PFSK-1 (cell line): ENCODE results near the gene ARFGAP3.

Experiments
- FOXP2 ChIP-seq: optimal IDR thresholded peaks from 2 replicates; pipeline ENCODE3; 2011; ENCODE audit warnings: borderline replicate concordance, control low read depth, inconsistent platforms; ENCODE audit not compliant: insufficient read depth; ENCODE audit errors: extremely low read length, extremely low read depth
- POLR2AphosphoS5 ChIP-seq: IDR thresholded peaks from 2 replicates; pipeline ENCODE4 v1.6.1; 2012; ENCODE audit warnings: low read depth, mild to moderate bottlenecking, control low read depth, low read length, moderate library complexity
- REST ChIP-seq, 2 experiments: IDR thresholded peaks; 2 replicates each; pipeline versions ENCODE4 v1.6.1 to v1.8.0; 2011 to 2012; ENCODE audit warnings: low read depth in 2 of 2, low read length in 2 of 2, control low read depth in 1 of 2, inconsistent platforms in 1 of 2, mild to moderate bottlenecking in 1 of 2, moderate library complexity in 1 of 2; ENCODE audit not compliant: insufficient read depth in 1 of 2
- SIN3A ChIP-seq: IDR thresholded peaks from 2 replicates; pipeline ENCODE4 v1.6.1; 2012; ENCODE audit warnings: mild to moderate bottlenecking, low read length, moderate library complexity, borderline replicate concordance; ENCODE audit not compliant: insufficient read depth
- TAF1 ChIP-seq: IDR thresholded peaks from 2 replicates; pipeline ENCODE4 v1.6.1; 2012; ENCODE audit warnings: low read length, control low read depth, borderline replicate concordance; ENCODE audit not compliant: insufficient read depth

ARFGAP3 gene

GRCh38 chr22:42863349-42863961 is 6.4 kb upstream of the ARFGAP3 start:
- TF ChIP-seq FOXP2 (no peak), POLR2AphosphoS5 (no peak), REST (IDR thresholded peaks at IDR 0.05; ENCODE audit: insufficient read depth in 1 of 2, low read depth in 2 of 2, low read length in 2 of 2) (no peak), TAF1 (no peak), SIN3A (no peak)

- TF ChIP-seq FOXP2, result no peak
- no peak for TF ChIP-seq SIN3A
- no peak for TF ChIP-seq POLR2AphosphoS5
- TF ChIP-seq TAF1, result no peak
- TF ChIP-seq REST (IDR thresholded peaks at IDR 0.05; ENCODE audit: insufficient read depth in 1 of 2, low read depth in 2 of 2, low read length in 2 of 2), result no peak
Observed at GRCh38 chr22:42862045-42862734, 5.1 kb upstream of the ARFGAP3 start.

GRCh38 chr22:42860968-42861367 is 3.9 kb upstream of the ARFGAP3 start:
- no peak for TF ChIP-seq SIN3A
- TF ChIP-seq TAF1, result no peak

DNA sequence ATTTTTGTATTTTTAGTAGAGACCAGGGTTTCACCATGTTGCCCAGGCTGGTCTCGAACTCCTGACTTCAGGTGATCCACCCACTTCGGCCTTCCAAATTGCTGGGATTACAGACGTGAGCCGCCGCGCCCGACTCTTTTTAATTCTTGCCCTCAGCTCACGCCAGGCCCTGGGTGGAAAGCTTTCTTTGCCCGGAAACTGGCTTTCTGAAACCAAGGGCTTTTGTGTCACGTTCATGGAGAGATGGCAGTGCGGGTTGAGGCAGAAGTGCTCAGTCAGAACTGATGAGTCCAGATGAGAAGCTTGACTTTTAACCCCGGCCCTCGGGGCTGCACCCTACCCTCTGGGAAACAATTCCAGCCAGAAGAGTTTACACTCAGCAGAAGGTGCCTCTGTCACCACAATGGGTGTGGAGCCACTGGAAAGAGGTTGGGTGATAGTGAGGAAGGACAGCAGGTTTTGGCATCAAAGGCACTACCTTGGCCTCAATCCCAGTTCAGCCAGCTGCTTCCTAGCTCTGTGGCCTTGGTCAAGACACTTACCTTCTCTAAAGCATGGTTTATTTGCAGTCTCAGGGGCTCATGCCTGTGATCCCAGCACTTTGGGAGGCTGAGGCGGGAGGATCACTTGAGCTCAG is 890 bp upstream of the ARFGAP3 start:
- no peak for TF ChIP-seq FOXP2
- no peak for TF ChIP-seq REST (IDR thresholded peaks at IDR 0.05; ENCODE audit: insufficient read depth in 1 of 2, low read depth in 2 of 2, low read length in 2 of 2)
- no peak for TF ChIP-seq POLR2AphosphoS5
- no peak for TF ChIP-seq TAF1
- no peak for TF ChIP-seq SIN3A

- TF ChIP-seq POLR2AphosphoS5, result no peak
- TF ChIP-seq SIN3A, result no peak
- no peak for TF ChIP-seq REST (IDR thresholded peaks at IDR 0.05; ENCODE audit: insufficient read depth in 1 of 2, low read depth in 2 of 2, low read length in 2 of 2)
- no peak for TF ChIP-seq FOXP2
- TF ChIP-seq TAF1, result no peak
Observed at GRCh38 chr22:42856179-42856864, 751 bp downstream of the ARFGAP3 start.
